HUDEP-2 (cell line): Measurements from ENCODE around the gene CEACAM3.

Experiments
- DNase-seq, 76 experiments: peaks; one replicate each; lab custom pipeline; 2025; ENCODE audit not compliant: unreplicated experiment in 76 of 76; lab: John Stamatoyannopoulos, UW

The CEACAM3 gene

GRCh38 chr19:41792513-41793413 is 3.6 kb upstream of the CEACAM3 start:
- DNase-seq, result peak in 48 of 76 experiments; percentile 7 to 67 (median 34)

GRCh38 chr19:41793414-41793727 is 3.0 kb upstream of the CEACAM3 start:
- DNase-seq, result no peak

- DNase-seq, result peak in 45 of 76 experiments; percentile 8 to 70 (median 29)
Measured at GRCh38 chr19:41795031-41795461, 1.3 kb upstream of the CEACAM3 start.

GRCh38 chr19:41796901-41797300 is 514 bp downstream of the CEACAM3 start:
- no peak for DNase-seq

- no peak for DNase-seq
Measured at GRCh38 chr19:41799444-41800000, 3.1 kb downstream of the CEACAM3 start.

GRCh38 chr19:41801031-41801430 is 4.6 kb downstream of the CEACAM3 start:
- DNase-seq, result no peak

GRCh38 chr19:41801792-41802211 is 5.4 kb downstream of the CEACAM3 start:
- DNase-seq, result no peak

GRCh38 chr19:41802770-41803169 is 6.4 kb downstream of the CEACAM3 start:
- DNase-seq, result no peak

- DNase-seq, result no peak
Measured at GRCh38 chr19:41804336-41804735, 7.9 kb downstream of the CEACAM3 start.

- DNase-seq, result no peak
Measured at GRCh38 chr19:41807176-41807575, 10.8 kb downstream of the CEACAM3 start.

- no peak for DNase-seq
Measured at GRCh38 chr19:41808663-41809566, 12.5 kb downstream of the CEACAM3 start.

- no peak for DNase-seq
Measured at GRCh38 chr19:41810301-41810700, 13.9 kb downstream of the CEACAM3 start.

- no peak for DNase-seq
Measured at GRCh38 chr19:41811036-41811435, 14.6 kb downstream of the CEACAM3 start.

- DNase-seq, result no peak
Measured at GRCh38 chr19:41811981-41812380, 15.6 kb downstream of the CEACAM3 start.

GRCh38 chr19:41813911-41814310 is 17.5 kb downstream of the CEACAM3 start:
- DNase-seq, result no peak

GRCh38 chr19:41815301-41815700 is 18.9 kb downstream of the CEACAM3 start:
- DNase-seq, result no peak

- no peak for DNase-seq
Measured at GRCh38 chr19:41816761-41817160, 20.4 kb downstream of the CEACAM3 start.

- peak in 34 of 76 experiments; percentile 6 to 59 (median 28) for DNase-seq
Measured at GRCh38 chr19:41821003-41821735, 24.8 kb downstream of the CEACAM3 start.

GRCh38 chr19:41837981-41838708 is 41.8 kb downstream of the CEACAM3 start:
- DNase-seq, result no peak

GRCh38 chr19:41839211-41839610 is 42.8 kb downstream of the CEACAM3 start:
- DNase-seq, result no peak
